ENCODE results near the gene RPP38. TPM values are rescaled to one million over a fixed set of nuclear protein-coding genes. Genes with fewer than 3 reads are reported as not detected.

Gene RPP38
- 7.0 TPM for total RNA-seq

GRCh38 chr10:15097011-15097812 lies at the start of gene RPP38:
Gene RPP38 (plus strand): TSS chr10:15097355. CDS start chr10:15103315, 5,960 bp downstream.
- DNase-seq = peak; percentile 95

- no peak for DNase-seq
These were observed 47.6 kb upstream of the RPP38 start for GRCh38 chr10:15049533-15049932.

GRCh38 chr10:15052121-15052520 lies 45.0 kb upstream of the RPP38 start:
- DNase-seq = no peak

GRCh38 chr10:15053061-15053460 lies 44.1 kb upstream of the RPP38 start:
- DNase-seq = no peak

- no peak for DNase-seq
These were observed 38.5 kb upstream of the RPP38 start for GRCh38 chr10:15058689-15059088.

- DNase-seq = no peak
These were observed 37.2 kb upstream of the RPP38 start for GRCh38 chr10:15059914-15060313.

GRCh38 chr10:15060638-15061037 lies 36.5 kb upstream of the RPP38 start:
- DNase-seq = no peak

- DNase-seq = no peak
These were observed 30.0 kb upstream of the RPP38 start for GRCh38 chr10:15067154-15067553.

GRCh38 chr10:15068802-15069201 lies 28.4 kb upstream of the RPP38 start:
- no peak for DNase-seq

- no peak for DNase-seq
These were observed 27.9 kb upstream of the RPP38 start for GRCh38 chr10:15069230-15069629.

- no peak for DNase-seq
These were observed 24.8 kb upstream of the RPP38 start for GRCh38 chr10:15072358-15072757.

- no peak for DNase-seq
These were observed 21.7 kb upstream of the RPP38 start for GRCh38 chr10:15075421-15075820.

- DNase-seq = no peak
These were observed 13.3 kb upstream of the RPP38 start for GRCh38 chr10:15083674-15084501.

- DNase-seq = peak; percentile 50
These were observed 12.6 kb upstream of the RPP38 start for GRCh38 chr10:15084502-15084922.

- DNase-seq = peak; percentile 78
These were observed 8.5 kb upstream of the RPP38 start, which contains the start of gene ACBD7 for GRCh38 chr10:15088428-15089261. Gene ACBD7 (minus strand): TSS chr10:15088776. CDS start chr10:15088728, 48 bp downstream.

- DNase-seq = no peak
These were observed 5.7 kb upstream of the RPP38 start for GRCh38 chr10:15091418-15091817.

GRCh38 chr10:15092855-15093408 lies 4.2 kb upstream of the RPP38 start:
- no peak for DNase-seq

- DNase-seq = no peak
These were observed 519 bp upstream of the RPP38 start for GRCh38 chr10:15096661-15097010.

- no peak for DNase-seq
These were observed 2.7 kb downstream of the RPP38 start for GRCh38 chr10:15099886-15100285.

- no peak for DNase-seq
These were observed 6.4 kb downstream of the RPP38 start for GRCh38 chr10:15103513-15103912.

GRCh38 chr10:15106352-15107013 lies 9.3 kb downstream of the RPP38 start:
- peak; percentile 3 for DNase-seq

- no peak for DNase-seq
These were observed 15.5 kb downstream of the RPP38 start for GRCh38 chr10:15112657-15113056.
